SK-N-SH (cell line): ENCODE measurements around the gene SERPINH1. TPM values are rescaled to one million over a fixed set of nuclear protein-coding genes. Genes with fewer than 3 reads are reported as not detected.

ENCODE experiments used
- CTCF ChIA-PET: fragments of 300-600, 350-600 bp; formaldehyde crosslinking; extraction: SDS; loops from one replicate; lab custom pipeline; 2021; lab: Yijun Ruan, JAX
- POLR2A ChIA-PET: fragments of 350-600 bp; sonication (Branson Sonifier 250); formaldehyde crosslinking; extraction: SDS; loops from one replicate; lab custom pipeline; 2020; ENCODE audit warnings: antibody characterized with exemption, inconsistent platforms; lab: Yijun Ruan, JAX
- DNase-seq: peaks from one replicate; pipeline ENCODE4 v3.0.0; 2012
- H2AFZ ChIP-seq: fragments of 200-600 bp; sonication (generic); 2 replicates; pipeline ENCODE4 v1.8.1; 2016; ENCODE audit warnings: antibody characterized with exemption, mild to moderate bottlenecking, low read depth
- H3F3A ChIP-seq: fragments of 200-600 bp; sonication (generic); replicated peaks from 2 replicates; pipeline ENCODE3; 2016; ENCODE audit warnings: antibody characterized with exemption, mild to moderate bottlenecking; ENCODE audit not compliant: insufficient read depth
- H3K27ac ChIP-seq, 2 experiments: fragments of 200-500 bp in 1 of 2; fragments of 200-600 bp in 1 of 2; sonication (Bioruptor generic) in 1 of 2; sonication (generic), shearing (Covaris generic) in 1 of 2; 2 replicates each; pipeline versions ENCODE4 v1.5.1 to v1.6.1; 2014 to 2016; ENCODE audit warnings: low read depth in 2 of 2, inconsistent platforms in 1 of 2, low read length in 1 of 2, mild to moderate bottlenecking in 1 of 2, mixed read lengths in 1 of 2
- H3K27me3 ChIP-seq: fragments of 200-600 bp; sonication (generic), shearing (Covaris generic); 2 replicates; pipeline ENCODE4 v1.6.1; 2016; ENCODE audit warnings: mixed run types; ENCODE audit not compliant: insufficient read depth
- H3K36me3 ChIP-seq, 2 experiments: fragments of 200-500 bp in 1 of 2; fragments of 200-600 bp in 1 of 2; sonication (Bioruptor generic) in 1 of 2; sonication (generic) in 1 of 2; replicated peaks in 1 of 2; 2 replicates each; pipeline versions ENCODE3 to v1.5.1; 2014 to 2016; ENCODE audit warnings: low read length in 1 of 2, mild to moderate bottlenecking in 1 of 2; ENCODE audit not compliant: insufficient read depth in 2 of 2, control insufficient read depth in 1 of 2
- H3K4me1 ChIP-seq, 2 experiments: fragments of 200-500 bp in 1 of 2; fragments of 200-600 bp in 1 of 2; sonication (Bioruptor generic) in 1 of 2; sonication (generic), shearing (Covaris generic) in 1 of 2; 2 replicates each; pipeline versions ENCODE4 v1.5.1 to v1.6.1; 2014 to 2016; ENCODE audit warnings: low read depth in 1 of 2, low read length in 1 of 2, mixed run types in 1 of 2; ENCODE audit not compliant: insufficient read depth in 2 of 2, control insufficient read depth in 1 of 2
- H3K4me2 ChIP-seq: fragments of 200-600 bp; sonication (generic), shearing (Covaris generic); 2 replicates; pipeline ENCODE4 v1.6.1; 2017; ENCODE audit warnings: mixed run types
- H3K4me3 ChIP-seq, 2 experiments: fragments of 200-500 bp in 1 of 2; fragments of 200-600 bp in 1 of 2; sonication (Bioruptor generic) in 1 of 2; sonication (generic), shearing (Covaris generic) in 1 of 2; 2 replicates each; pipeline versions ENCODE4 v1.5.1 to v1.8.1; 2014 to 2016; ENCODE audit warnings: low read depth in 2 of 2, inconsistent platforms in 1 of 2, low read length in 1 of 2, mild to moderate bottlenecking in 1 of 2, mixed read lengths in 1 of 2, moderate library complexity in 1 of 2
- H3K79me2 ChIP-seq: fragments of 200-600 bp; sonication (generic); 2 replicates; pipeline ENCODE4 v1.8.1; 2017; ENCODE audit warnings: mild to moderate bottlenecking; ENCODE audit not compliant: insufficient read depth
- H3K9ac ChIP-seq: fragments of 200-600 bp; sonication (generic); 2 replicates; pipeline ENCODE4 v1.6.1; 2017; ENCODE audit warnings: mixed run types
- H3K9me2 ChIP-seq: fragments of 200-600 bp; sonication (generic); 2 replicates; pipeline ENCODE4 v1.6.1; 2017; ENCODE audit warnings: mixed run types
- H3K9me3 ChIP-seq: fragments of 200-600 bp; sonication (generic); 2 replicates; pipeline ENCODE4 v1.6.1; 2017; ENCODE audit warnings: mixed run types, mild to moderate bottlenecking, moderate library complexity
- H4K20me1 ChIP-seq: fragments of 200-600 bp; sonication (generic); 2 replicates; pipeline ENCODE4 v1.6.1; 2017; ENCODE audit warnings: mild to moderate bottlenecking, mixed run types; ENCODE audit not compliant: insufficient read depth
- CHD2 ChIP-seq: fragments of 150-350 bp; IDR thresholded peaks from 2 replicates; pipeline ENCODE4 v1.6.1; 2018; ENCODE audit warnings: low read length; ENCODE audit not compliant: partially characterized antibody
- EP300 ChIP-seq, 2 experiments: IDR thresholded peaks; 2 replicates each; pipeline versions ENCODE4 v1.4.0 to v1.6.1; 2012; ENCODE audit warnings: borderline replicate concordance in 1 of 2, low read depth in 1 of 2, low read length in 1 of 2
- FOSL2 ChIP-seq: IDR thresholded peaks from 2 replicates; pipeline ENCODE4 v1.4.0; 2012; ENCODE audit warnings: low read depth, mild to moderate bottlenecking, moderate library complexity, borderline replicate concordance
- FOXM1 ChIP-seq: IDR thresholded peaks from 2 replicates; pipeline ENCODE4 v1.4.0; 2012; ENCODE audit warnings: low read depth, mild to moderate bottlenecking
- GABPA ChIP-seq: IDR thresholded peaks from 2 replicates; pipeline ENCODE4 v1.4.0; 2012; ENCODE audit warnings: low read depth, mild to moderate bottlenecking
- GATA2 ChIP-seq: sonication (generic); formaldehyde crosslinking; IDR thresholded peaks from 2 replicates; pipeline ENCODE4 v1.5.0; 2020; ENCODE audit warnings: mild to moderate bottlenecking, missing genetic modification reagents
- JUND ChIP-seq: IDR thresholded peaks from 2 replicates; pipeline ENCODE4 v1.4.0; 2012
- NFIC ChIP-seq: IDR thresholded peaks from 2 replicates; pipeline ENCODE4 v1.4.0; 2012; ENCODE audit warnings: borderline replicate concordance
- RFX5 ChIP-seq: IDR thresholded peaks from 2 replicates; pipeline ENCODE4 v1.6.1; 2012; ENCODE audit warnings: mild to moderate bottlenecking, improper control_type of control experiment, low read length
- SIN3A ChIP-seq: IDR thresholded peaks from 2 replicates; pipeline ENCODE4 v1.6.1; 2012; ENCODE audit warnings: low read depth, mild to moderate bottlenecking, low read length, moderate library complexity, borderline replicate concordance
- SMC3 ChIP-seq: IDR thresholded peaks from 2 replicates; pipeline ENCODE4 v1.6.1; 2012; ENCODE audit warnings: low read depth, low read length, improper control_type of control experiment
- TAF1 ChIP-seq: IDR thresholded peaks from 2 replicates; pipeline ENCODE4 v1.6.1; 2012; ENCODE audit warnings: low read depth, mild to moderate bottlenecking, low read length, moderate library complexity, borderline replicate concordance
- TCF12 ChIP-seq: IDR thresholded peaks from 2 replicates; pipeline ENCODE4 v1.4.0; 2012
- TEAD4 ChIP-seq: IDR thresholded peaks from 2 replicates; pipeline ENCODE4 v1.4.0; 2012; ENCODE audit warnings: mild to moderate bottlenecking, borderline replicate concordance; ENCODE audit not compliant: insufficient read depth
- WGBS: methylation state at CpG from one replicate; pipeline ENCODE4 v1.1.6; 2017; ENCODE audit warnings: low lambda C conversion rate; 5-methylcytosine and 5-hydroxymethylcytosine counted together
- polyA plus RNA-seq, 3 experiments: library from polyadenylated mRNA; depleted of rRNA; stranded (reverse); fragments of >200 nt; gene quantifications; 2 replicates each; pipeline ENCODE4 v1.2.3, GENCODE V29; 2012
- TF ChIP-seq, protein P1 (sequence below): IDR thresholded peaks from 2 replicates; pipeline ENCODE4 v1.4.0; 2012; ENCODE audit warnings: low read depth, borderline replicate concordance
- TF ChIP-seq, protein P2 (sequence below): fragments of 150-350 bp; IDR thresholded peaks from 2 replicates; pipeline ENCODE4 v1.6.1; 2016; ENCODE audit warnings: mild to moderate bottlenecking, low read depth, low read length
- TF ChIP-seq, protein P3 (sequence below): fragments of 150-350 bp; IDR thresholded peaks from 2 replicates; pipeline ENCODE4 v1.6.1; 2017; ENCODE audit warnings: antibody characterized with exemption, low read length, low read depth, borderline replicate concordance
- TF ChIP-seq, protein P4 (sequence below): IDR thresholded peaks from 2 replicates; pipeline ENCODE4 v1.4.0; 2012; ENCODE audit warnings: low read depth
- TF ChIP-seq, protein P5 (sequence below): IDR thresholded peaks from 2 replicates; pipeline ENCODE4; 2012

Gene SERPINH1
- polyA plus RNA-seq, 1 of the 3 experiments (the other 2 are of a cell fraction), result 293 TPM

DNA sequence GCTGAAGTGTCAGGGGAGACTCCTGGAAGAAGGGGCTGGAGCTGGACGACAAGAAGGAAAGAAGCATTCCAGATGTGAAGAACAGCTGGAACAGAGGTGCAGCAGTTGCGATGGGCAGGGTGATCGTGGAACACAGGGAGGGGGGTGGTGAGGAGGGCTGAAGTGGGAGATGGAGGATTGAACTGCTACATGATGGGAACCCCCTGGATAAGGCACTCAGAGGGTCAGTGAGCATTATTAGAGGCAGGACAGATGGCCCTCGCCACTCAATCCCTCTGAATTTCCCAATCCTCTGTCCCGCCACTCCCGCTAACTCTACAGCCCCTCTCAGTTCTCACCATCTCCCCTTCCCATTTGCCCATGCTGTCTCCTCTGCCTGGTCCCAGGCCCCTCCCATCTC is 14.0 kb downstream of the SERPINH1 start:
- Histone ChIP-seq H2AFZ (no peak overlapping the region), H3K9ac (no peak overlapping the region), H3K27me3 (no peaks in the 10 kb centered on the region), H4K20me1 (no peaks in the 10 kb centered on the region; the same call in 1 of the 2 replicates), H3K27ac (no peak overlapping the region), H3K4me2 (no peak overlapping the region), H3K4me1 (peaks cover 0 to 5% of the 10 kb centered on the region in 2 experiments; a peak in 1 of 4 replicates), H3K9me2 (no peaks in the 10 kb centered on the region), H3K9me3 (no peaks in the 10 kb centered on the region), H3K36me3 (peaks cover 15 to 32% of the 10 kb centered on the region in 2 experiments), H3F3A (peaks cover 11% of the 10 kb centered on the region), H3K79me2 (no peaks in the 10 kb centered on the region), H3K4me3 (no peak overlapping the region)
- TF ChIP-seq, protein P1, sequence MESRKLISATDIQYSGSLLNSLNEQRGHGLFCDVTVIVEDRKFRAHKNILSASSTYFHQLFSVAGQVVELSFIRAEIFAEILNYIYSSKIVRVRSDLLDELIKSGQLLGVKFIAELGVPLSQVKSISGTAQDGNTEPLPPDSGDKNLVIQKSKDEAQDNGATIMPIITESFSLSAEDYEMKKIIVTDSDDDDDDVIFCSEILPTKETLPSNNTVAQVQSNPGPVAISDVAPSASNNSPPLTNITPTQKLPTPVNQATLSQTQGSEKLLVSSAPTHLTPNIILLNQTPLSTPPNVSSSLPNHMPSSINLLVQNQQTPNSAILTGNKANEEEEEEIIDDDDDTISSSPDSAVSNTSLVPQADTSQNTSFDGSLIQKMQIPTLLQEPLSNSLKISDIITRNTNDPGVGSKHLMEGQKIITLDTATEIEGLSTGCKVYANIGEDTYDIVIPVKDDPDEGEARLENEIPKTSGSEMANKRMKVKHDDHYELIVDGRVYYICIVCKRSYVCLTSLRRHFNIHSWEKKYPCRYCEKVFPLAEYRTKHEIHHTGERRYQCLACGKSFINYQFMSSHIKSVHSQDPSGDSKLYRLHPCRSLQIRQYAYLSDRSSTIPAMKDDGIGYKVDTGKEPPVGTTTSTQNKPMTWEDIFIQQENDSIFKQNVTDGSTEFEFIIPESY, result no peak
- TF ChIP-seq, protein P2, sequence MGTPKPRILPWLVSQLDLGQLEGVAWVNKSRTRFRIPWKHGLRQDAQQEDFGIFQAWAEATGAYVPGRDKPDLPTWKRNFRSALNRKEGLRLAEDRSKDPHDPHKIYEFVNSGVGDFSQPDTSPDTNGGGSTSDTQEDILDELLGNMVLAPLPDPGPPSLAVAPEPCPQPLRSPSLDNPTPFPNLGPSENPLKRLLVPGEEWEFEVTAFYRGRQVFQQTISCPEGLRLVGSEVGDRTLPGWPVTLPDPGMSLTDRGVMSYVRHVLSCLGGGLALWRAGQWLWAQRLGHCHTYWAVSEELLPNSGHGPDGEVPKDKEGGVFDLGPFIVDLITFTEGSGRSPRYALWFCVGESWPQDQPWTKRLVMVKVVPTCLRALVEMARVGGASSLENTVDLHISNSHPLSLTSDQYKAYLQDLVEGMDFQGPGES, result no peak
- TF ChIP-seq GABPA, result no peak
- TF ChIP-seq, protein P3, sequence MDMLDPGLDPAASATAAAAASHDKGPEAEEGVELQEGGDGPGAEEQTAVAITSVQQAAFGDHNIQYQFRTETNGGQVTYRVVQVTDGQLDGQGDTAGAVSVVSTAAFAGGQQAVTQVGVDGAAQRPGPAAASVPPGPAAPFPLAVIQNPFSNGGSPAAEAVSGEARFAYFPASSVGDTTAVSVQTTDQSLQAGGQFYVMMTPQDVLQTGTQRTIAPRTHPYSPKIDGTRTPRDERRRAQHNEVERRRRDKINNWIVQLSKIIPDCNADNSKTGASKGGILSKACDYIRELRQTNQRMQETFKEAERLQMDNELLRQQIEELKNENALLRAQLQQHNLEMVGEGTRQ, result no peak
- TF ChIP-seq NFIC, result no peak
- no peak for TF ChIP-seq RFX5
- no peak for TF ChIP-seq GATA2 (CRISPR knock-in tag)
- TF ChIP-seq TCF12, result no peak
- TF ChIP-seq, protein P4, sequence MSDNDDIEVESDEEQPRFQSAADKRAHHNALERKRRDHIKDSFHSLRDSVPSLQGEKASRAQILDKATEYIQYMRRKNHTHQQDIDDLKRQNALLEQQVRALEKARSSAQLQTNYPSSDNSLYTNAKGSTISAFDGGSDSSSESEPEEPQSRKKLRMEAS, result no peak
- TF ChIP-seq FOXM1, result no peak
- TF ChIP-seq SMC3, result no peak
- TF ChIP-seq JUND, result no peak
- no peak for TF ChIP-seq TAF1
- TF ChIP-seq TEAD4, result no peak
- TF ChIP-seq, protein P5, sequence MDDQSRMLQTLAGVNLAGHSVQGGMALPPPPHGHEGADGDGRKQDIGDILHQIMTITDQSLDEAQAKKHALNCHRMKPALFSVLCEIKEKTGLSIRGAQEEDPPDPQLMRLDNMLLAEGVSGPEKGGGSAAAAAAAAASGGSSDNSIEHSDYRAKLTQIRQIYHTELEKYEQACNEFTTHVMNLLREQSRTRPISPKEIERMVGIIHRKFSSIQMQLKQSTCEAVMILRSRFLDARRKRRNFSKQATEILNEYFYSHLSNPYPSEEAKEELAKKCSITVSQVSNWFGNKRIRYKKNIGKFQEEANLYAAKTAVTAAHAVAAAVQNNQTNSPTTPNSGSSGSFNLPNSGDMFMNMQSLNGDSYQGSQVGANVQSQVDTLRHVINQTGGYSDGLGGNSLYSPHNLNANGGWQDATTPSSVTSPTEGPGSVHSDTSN, result no peak
- TF ChIP-seq CHD2, result no peak
- no peak for TF ChIP-seq SIN3A
- TF ChIP-seq EP300 (IDR thresholded peaks at IDR 0.05; ENCODE audit: borderline replicate concordance in 1 of 2, low read depth in 1 of 2, low read length in 1 of 2), result no peak
- TF ChIP-seq FOSL2, result no peak
- DNase-seq, result no peak
- ChIA-PET POLR2A (interaction anchor here (4.3 kb wide), 1 partner anchor 15 kb away, joined by 21 read pairs; the partner anchor contains the start of gene SERPINH1), CTCF (interaction anchor here (0.7 to 4.8 kb wide), 14 partner anchors 9 to 130 kb away, joined by 3 to 45 read pairs (median 5); partner anchors contain the start of gene SERPINH1)
- WGBS, result 96% methylated on average over 6 of the region's 6 CpGs
